Thoracic aorta (tissue), 2 donors: ENCODE measurements around the gene EPB41. TPM values are rescaled to one million over a fixed set of nuclear protein-coding genes. Genes with fewer than 3 reads are reported as not detected.

Experiments used
- ATAC-seq: fragments of 150-250 bp; one replicate; pipeline ENCODE4 v1.8.0; 2017; ENCODE audit warnings: low read depth; ENCODE audit not compliant: insufficient number of reproducible peaks, low FRiP score
- DNase-seq: peaks from one replicate; pipeline ENCODE4 v3.0.0-alpha.2; 2020; ENCODE audit warnings: low spot score
- H3K27ac ChIP-seq, 2 donors: fragments of 200-600 bp; sonication (generic); 1 replicate in 1 of 2; 2 replicates in 1 of 2; pipeline ENCODE4 v1.5.1; 2016; ENCODE audit warnings: mild to moderate bottlenecking in 2 of 2, moderate library complexity in 2 of 2
- H3K27me3 ChIP-seq: fragments of 200-600 bp; sonication (generic); replicated peaks from 2 replicates; pipeline ENCODE4 v1.6.0; 2016; ENCODE audit warnings: mild to moderate bottlenecking; ENCODE audit not compliant: insufficient read depth
- H3K36me3 ChIP-seq: fragments of 200-600 bp; sonication (generic); one replicate; pipeline ENCODE4 v1.5.1; 2016
- H3K4me1 ChIP-seq, 2 donors: fragments of 200-600 bp; sonication (generic); 1 replicate in 1 of 2; 2 replicates in 1 of 2; pipeline versions ENCODE4 v1.5.1 to v1.6.0; 2016; ENCODE audit warnings: low read depth in 2 of 2, mild to moderate bottlenecking in 1 of 2; ENCODE audit not compliant: control insufficient read depth in 1 of 2
- H3K4me3 ChIP-seq: fragments of 200-600 bp; sonication (generic); 2 replicates; pipeline ENCODE4 v1.5.1; 2016; ENCODE audit warnings: mild to moderate bottlenecking
- H3K9me3 ChIP-seq: fragments of 200-600 bp; sonication (generic); 2 replicates; pipeline ENCODE4 v1.5.1; 2016
- total RNA-seq, 2 donors: library from RNA; depleted of rRNA; stranded (reverse); fragments of >200 nt; gene quantifications; one replicate each; pipeline versions ENCODE4 v1.1.0 to v1.2.3, GENCODE V29; 2016
- TF ChIP-seq, protein P1 (sequence below): fragments of 200-600 bp; sonication (generic); IDR thresholded peaks from one replicate; pipeline ENCODE4 v1.5.1; 2019; ENCODE audit warnings: antibody characterized with exemption

Gene EPB41
- total RNA-seq, 2 donors from 2014 or later = 26.7 to 37.8 TPM

DNA sequence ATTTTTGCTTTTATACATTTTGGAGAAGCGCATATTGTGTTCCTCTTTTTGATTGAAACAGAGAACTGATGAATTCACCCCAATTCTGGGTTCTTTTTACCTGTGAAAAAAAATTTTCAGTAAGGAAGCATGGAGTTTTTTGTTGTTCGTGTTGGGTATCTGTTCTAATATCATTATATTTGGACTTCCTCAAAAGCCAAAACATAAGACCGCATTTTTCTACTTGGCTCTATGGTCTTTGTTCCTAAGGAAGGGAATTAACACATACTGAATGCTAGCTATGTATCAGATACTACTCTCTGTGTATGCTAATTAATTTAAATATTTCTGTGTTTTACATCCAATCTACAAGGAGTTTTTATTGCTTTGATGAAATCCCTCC is 12.9 kb downstream of the EPB41 start:
- H3K36me3 ChIP-seq = no peaks in the 10 kb centered on the region
- no peaks in the 10 kb centered on the region for H3K27me3 ChIP-seq
- H3K4me1 ChIP-seq = peaks cover 13 to 14% of the 10 kb centered on the region in 2 donors
- ATAC-seq = no peak
- peak overlapping the region; percentile 7 for H3K4me3 ChIP-seq
- no peaks in the 10 kb centered on the region for H3K9me3 ChIP-seq
- TF ChIP-seq, protein P1, sequence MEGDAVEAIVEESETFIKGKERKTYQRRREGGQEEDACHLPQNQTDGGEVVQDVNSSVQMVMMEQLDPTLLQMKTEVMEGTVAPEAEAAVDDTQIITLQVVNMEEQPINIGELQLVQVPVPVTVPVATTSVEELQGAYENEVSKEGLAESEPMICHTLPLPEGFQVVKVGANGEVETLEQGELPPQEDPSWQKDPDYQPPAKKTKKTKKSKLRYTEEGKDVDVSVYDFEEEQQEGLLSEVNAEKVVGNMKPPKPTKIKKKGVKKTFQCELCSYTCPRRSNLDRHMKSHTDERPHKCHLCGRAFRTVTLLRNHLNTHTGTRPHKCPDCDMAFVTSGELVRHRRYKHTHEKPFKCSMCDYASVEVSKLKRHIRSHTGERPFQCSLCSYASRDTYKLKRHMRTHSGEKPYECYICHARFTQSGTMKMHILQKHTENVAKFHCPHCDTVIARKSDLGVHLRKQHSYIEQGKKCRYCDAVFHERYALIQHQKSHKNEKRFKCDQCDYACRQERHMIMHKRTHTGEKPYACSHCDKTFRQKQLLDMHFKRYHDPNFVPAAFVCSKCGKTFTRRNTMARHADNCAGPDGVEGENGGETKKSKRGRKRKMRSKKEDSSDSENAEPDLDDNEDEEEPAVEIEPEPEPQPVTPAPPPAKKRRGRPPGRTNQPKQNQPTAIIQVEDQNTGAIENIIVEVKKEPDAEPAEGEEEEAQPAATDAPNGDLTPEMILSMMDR = no peak
- no peak for DNase-seq
- no peak overlapping the region for H3K27ac ChIP-seq

DNA sequence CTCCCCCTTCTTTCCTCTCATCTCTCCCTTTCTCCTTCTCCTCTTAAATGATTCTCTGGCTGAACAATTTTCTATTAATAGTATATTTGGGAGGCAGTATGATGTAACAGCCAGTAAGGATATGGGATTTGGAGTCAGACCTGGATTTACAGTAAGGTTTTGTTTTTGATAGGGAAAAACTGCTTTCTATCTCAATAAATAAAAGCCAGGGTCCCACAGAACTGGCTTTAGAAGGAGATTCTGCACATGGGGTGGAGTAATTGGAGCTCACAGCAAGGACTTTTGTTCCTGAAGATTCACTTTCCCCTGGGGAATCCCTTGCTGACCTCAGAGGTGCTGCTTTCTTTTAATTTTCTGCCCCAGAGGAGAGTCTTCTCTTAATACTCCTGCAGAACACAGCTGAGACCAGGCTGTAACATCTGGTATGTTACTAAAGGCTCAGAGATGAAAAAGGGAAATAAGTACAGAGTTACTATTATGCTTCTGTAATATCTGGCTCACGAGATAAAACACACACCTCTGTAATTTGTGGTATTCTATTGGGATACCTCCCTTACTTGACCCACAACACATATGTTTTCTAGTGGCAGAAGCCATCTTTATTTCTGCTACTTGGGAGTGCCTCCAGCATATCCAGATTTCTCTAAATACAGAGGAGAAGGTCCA is 13.4 kb downstream of the EPB41 start:
- H3K4me3 ChIP-seq = peak overlapping the region; percentile 7
- TF ChIP-seq, protein P1 = no peak
- H3K36me3 ChIP-seq = no peaks in the 10 kb centered on the region
- H3K4me1 ChIP-seq = peaks cover 13 to 14% of the 10 kb centered on the region in 2 donors
- H3K27me3 ChIP-seq = no peaks in the 10 kb centered on the region
- H3K9me3 ChIP-seq = no peaks in the 10 kb centered on the region
- DNase-seq (no peak), ATAC-seq (no peak)
- peak overlapping the region in 1 of 2 donors; percentile 22 for H3K27ac ChIP-seq

DNA sequence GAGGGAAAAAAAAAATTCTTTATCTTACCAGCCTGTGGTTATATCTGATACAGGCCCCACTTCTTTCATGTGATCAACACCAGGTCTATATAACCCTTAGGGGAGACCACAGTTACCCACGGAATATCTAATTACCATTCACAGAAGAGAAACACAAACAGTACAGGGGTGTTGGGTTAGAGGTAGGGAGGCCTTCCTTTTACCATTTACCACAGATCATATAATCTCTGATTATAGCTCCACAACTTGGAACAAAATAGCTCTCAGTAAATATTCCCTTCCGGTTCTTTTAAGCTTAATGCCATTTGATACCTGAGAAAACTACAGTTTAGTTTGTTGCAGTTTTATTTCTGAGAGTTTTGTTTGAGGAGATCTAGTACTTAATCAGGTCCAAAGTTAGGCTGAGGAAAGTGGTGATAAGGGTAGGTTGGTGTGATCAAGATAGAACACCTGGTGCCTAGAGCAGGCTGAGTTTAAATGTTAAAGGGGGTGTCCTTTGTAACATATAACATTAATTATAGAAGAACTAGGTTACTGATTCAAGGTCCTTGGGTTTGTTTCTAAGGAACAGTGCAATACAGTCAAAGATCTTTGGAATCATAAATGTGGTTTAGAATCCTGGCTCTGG is 14.1 kb downstream of the EPB41 start:
- DNase-seq (no peak), ATAC-seq (no peak)
- Histone ChIP-seq H3K4me3 (no peak overlapping the region), H3K9me3 (no peaks in the 10 kb centered on the region), H3K27ac (peak overlapping the region in 1 of 2 donors; percentile 22), H3K27me3 (no peaks in the 10 kb centered on the region), H3K4me1 (peaks cover 13 to 14% of the 10 kb centered on the region in 2 donors), H3K36me3 (no peaks in the 10 kb centered on the region)
- TF ChIP-seq, protein P1 = no peak

DNA sequence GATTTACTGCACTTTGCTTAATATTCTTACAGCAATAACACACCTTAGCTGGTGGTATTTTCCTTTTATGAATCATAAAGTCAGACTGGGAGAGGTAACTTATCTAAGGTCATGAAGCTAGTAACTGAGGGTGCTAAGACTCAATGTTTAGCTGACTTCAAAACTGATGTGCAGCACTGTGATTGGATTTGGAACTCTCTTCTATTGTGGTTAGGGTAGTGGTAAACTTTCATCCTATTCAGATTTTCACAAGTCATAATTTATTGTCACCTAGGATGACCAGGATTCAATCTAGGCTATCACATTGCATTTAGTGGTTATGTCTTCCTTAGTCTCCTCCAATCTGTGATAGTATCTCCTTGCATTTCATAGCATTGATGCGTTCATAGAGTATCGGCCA is 18.9 kb downstream of the EPB41 start:
- DNase-seq = no peak
- H3K4me1 ChIP-seq = peaks cover 0 to 2% of the 10 kb centered on the region in 2 donors
- no peak for ATAC-seq
- TF ChIP-seq, protein P1 = no peak
- H3K36me3 ChIP-seq = no peaks in the 10 kb centered on the region
- H3K9me3 ChIP-seq = no peaks in the 10 kb centered on the region
- H3K27ac ChIP-seq = no peak overlapping the region
- H3K4me3 ChIP-seq = no peak overlapping the region
- H3K27me3 ChIP-seq = no peaks in the 10 kb centered on the region

DNA sequence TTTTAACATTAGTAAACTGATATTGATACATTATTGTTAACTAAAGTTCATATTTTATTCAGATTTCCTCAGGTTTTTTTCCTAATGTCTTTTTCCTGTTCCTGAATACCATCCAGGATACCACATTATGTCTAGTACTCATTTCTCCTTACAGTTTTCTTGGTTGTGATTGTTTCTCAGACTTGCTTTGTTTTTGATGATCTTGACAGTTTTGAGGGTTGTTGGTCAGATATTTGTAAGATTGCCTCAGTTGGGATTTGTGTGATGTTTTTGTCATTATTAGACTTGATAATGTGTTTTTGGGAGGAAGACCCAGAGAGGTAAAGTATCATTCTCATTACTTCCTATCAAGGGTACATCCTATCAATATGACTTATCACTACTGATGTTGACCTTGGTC is 19.5 kb downstream of the EPB41 start:
- Histone ChIP-seq H3K4me1 (no peaks in the 10 kb centered on the region), H3K9me3 (no peaks in the 10 kb centered on the region), H3K4me3 (no peak overlapping the region), H3K27ac (no peak overlapping the region), H3K27me3 (no peaks in the 10 kb centered on the region), H3K36me3 (no peaks in the 10 kb centered on the region)
- DNase-seq (no peak), ATAC-seq (no peak)
- TF ChIP-seq, protein P1 = no peak
